NCI-H146 treated with DMSO at 0.1 percent for 48 hours (cell line): ENCODE data around the gene TPPP.
"Not testable (repeated sequence)": the region's sequence is repeated elsewhere in the genome, so short reads cannot be mapped to it uniquely, and the experiment has no call there.

Experiments
- DNase-seq: peaks from one replicate; lab custom pipeline; 2025; ENCODE audit not compliant: unreplicated experiment; lab: John Stamatoyannopoulos, UW

TPPP gene

GRCh38 chr5:628351-629205 lies 64.6 kb downstream of the TPPP start:
- DNase-seq = not testable (repeated sequence)

- no peak for DNase-seq
These were observed 65.3 kb downstream of the TPPP start for GRCh38 chr5:627840-628239.

- DNase-seq = no peak
These were observed 66.3 kb downstream of the TPPP start for GRCh38 chr5:626850-627249.

- no peak for DNase-seq
These were observed 67.6 kb downstream of the TPPP start for GRCh38 chr5:625516-625915.

- no peak for DNase-seq
These were observed 68.3 kb downstream of the TPPP start for GRCh38 chr5:624951-625230.

- no peak for DNase-seq
These were observed 68.8 kb downstream of the TPPP start for GRCh38 chr5:624118-624950.

GRCh38 chr5:623531-623930 lies 69.6 kb downstream of the TPPP start:
- DNase-seq = no peak

- DNase-seq = no peak
These were observed 70.1 kb downstream of the TPPP start for GRCh38 chr5:622946-623522.

- DNase-seq = no peak
These were observed 70.8 kb downstream of the TPPP start for GRCh38 chr5:622359-622758.

GRCh38 chr5:621341-621761 lies 71.8 kb downstream of the TPPP start:
- DNase-seq = no peak

GRCh38 chr5:620586-621180 lies 72.5 kb downstream of the TPPP start:
- DNase-seq = no peak

- DNase-seq = no peak
These were observed 73.0 kb downstream of the TPPP start for GRCh38 chr5:620152-620551.

- no peak for DNase-seq
These were observed 73.7 kb downstream of the TPPP start for GRCh38 chr5:619444-619843.

- no peak for DNase-seq
These were observed 74.7 kb downstream of the TPPP start for GRCh38 chr5:618450-618849.

- no peak for DNase-seq
These were observed 75.3 kb downstream of the TPPP start for GRCh38 chr5:617896-618295.

- no peak for DNase-seq
These were observed 76.6 kb downstream of the TPPP start for GRCh38 chr5:616484-617039.

- DNase-seq = no peak
These were observed 80.4 kb downstream of the TPPP start for GRCh38 chr5:612498-613424.

- DNase-seq = peak; percentile 67
These were observed 81.2 kb downstream of the TPPP start, which contains the start of gene CEP72 for GRCh38 chr5:611731-612486. CEP72 (plus strand) TSS chr5:612340; CDS start chr5:612362, 22 bp downstream.
